H1 (cell line): ENCODE results near the gene BARX1. TPM values are rescaled to one million over a fixed set of nuclear protein-coding genes. Genes with fewer than 3 reads are reported as not detected.
A peak's percentile ranks its signal among the peaks of the same experiment; 100 is the strongest.

Experiments used
- CTCF ChIA-PET: fragments of 300-600 bp; sonication (Branson Sonifier 250); formaldehyde crosslinking; loops from one replicate; lab custom pipeline; 2021; ENCODE audit not compliant: partially characterized antibody; lab: Charles Lee
- POLR2A ChIA-PET: fragments of 300-600 bp; sonication (Branson Sonifier 250); formaldehyde crosslinking; loops from one replicate; lab custom pipeline; 2021; ENCODE audit warnings: inconsistent platforms; ENCODE audit not compliant: partially characterized antibody; lab: Charles Lee
- DNase-seq, 2 experiments: peaks; one replicate each; pipeline versions ENCODE4 v3.0.0 to v3.0.0-alpha.2; 2010 to 2022; ENCODE audit warnings: low spot score in 2 of 2, low read depth in 1 of 2, mixed read lengths in 1 of 2
- FAIRE-seq: peaks from 2 replicates; lab custom pipeline; 2011; peaks lifted over from hg19 to GRCh38; lab: Jason Lieb, UNC
- H2AFZ ChIP-seq: 2 replicates; pipeline ENCODE4 v1.8.1; 2012; ENCODE audit warnings: low read length, inconsistent platforms
- H2AK5ac ChIP-seq: 2 replicates; pipeline ENCODE4 v1.6.1; 2013; ENCODE audit warnings: low read depth, low read length
- H2BK120ac ChIP-seq: replicated peaks from 2 replicates; pipeline ENCODE3; 2013; ENCODE audit warnings: low read depth, low read length, inconsistent platforms
- H2BK12ac ChIP-seq: 2 replicates; pipeline ENCODE4 v1.6.1; 2013; ENCODE audit warnings: low read depth, low read length
- H2BK15ac ChIP-seq: 2 replicates; pipeline ENCODE4 v1.6.1; 2013; ENCODE audit warnings: low read length
- H2BK20ac ChIP-seq: 2 replicates; pipeline ENCODE4 v1.6.1; 2013; ENCODE audit warnings: low read length
- H2BK5ac ChIP-seq: 2 replicates; pipeline ENCODE4 v1.6.1; 2013; ENCODE audit warnings: low read depth, low read length
- H3K14ac ChIP-seq: 2 replicates; pipeline ENCODE4 v1.6.1; 2013; ENCODE audit warnings: inconsistent platforms; ENCODE audit not compliant: insufficient read length
- H3K18ac ChIP-seq: 2 replicates; pipeline ENCODE4 v1.6.1; 2013; ENCODE audit warnings: low read length; ENCODE audit errors: extremely low read depth
- H3K23ac ChIP-seq: 2 replicates; pipeline ENCODE4 v1.6.1; 2013; ENCODE audit warnings: inconsistent platforms; ENCODE audit not compliant: insufficient read length
- H3K23me2 ChIP-seq: 2 replicates; pipeline ENCODE4 v1.6.1; 2013; ENCODE audit warnings: low read depth, low read length
- H3K27ac ChIP-seq: 2 replicates; pipeline ENCODE4 v1.6.1; 2011; ENCODE audit warnings: low read depth, low read length, inconsistent platforms
- H3K27me3 ChIP-seq, 4 experiments: replicated peaks in 1 of 4; 1 replicate in 1 of 4; 2 replicates in 3 of 4; pipeline versions ENCODE4 v1.6.1 to v1.8.1; 2011 to 2013; ENCODE audit warnings: low read length in 3 of 4, mild to moderate bottlenecking in 3 of 4, inconsistent platforms in 2 of 4, mixed read lengths in 2 of 4, moderate library complexity in 1 of 4; ENCODE audit not compliant: control insufficient read depth in 3 of 4, insufficient read depth in 3 of 4; ENCODE audit errors: extremely low read depth in 1 of 4
- H3K36me3 ChIP-seq, 4 experiments: 2 replicates each; pipeline versions ENCODE4 v1.6.1 to v1.8.1; 2011 to 2013; ENCODE audit warnings: mild to moderate bottlenecking in 4 of 4, low read length in 3 of 4, moderate library complexity in 2 of 4, control low read depth in 1 of 4, inconsistent platforms in 1 of 4; ENCODE audit not compliant: insufficient read depth in 4 of 4, control insufficient read depth in 2 of 4
- H3K4ac ChIP-seq: replicated peaks from 2 replicates; pipeline ENCODE3; 2013; ENCODE audit warnings: low read length, low read depth, mixed read lengths, inconsistent platforms; ENCODE audit not compliant: insufficient read length
- H3K4me1 ChIP-seq, 4 experiments: replicated peaks in 1 of 4; 1 replicate in 1 of 4; 2 replicates in 3 of 4; pipeline versions ENCODE4 v1.6.1 to v1.8.1; 2011 to 2013; ENCODE audit warnings: low read length in 3 of 4, inconsistent platforms in 2 of 4, mixed read lengths in 1 of 4; ENCODE audit not compliant: insufficient read depth in 4 of 4, control insufficient read depth in 3 of 4
- H3K4me2 ChIP-seq, 2 experiments: 2 replicates each; pipeline versions ENCODE4 v1.6.1 to v1.8.1; 2011 to 2013; ENCODE audit warnings: low read depth in 2 of 2, low read length in 2 of 2, control low read depth in 1 of 2, inconsistent platforms in 1 of 2, mild to moderate bottlenecking in 1 of 2; ENCODE audit not compliant: insufficient read depth in 1 of 2
- H3K4me3 ChIP-seq, 4 experiments: fragments of 200-600, 300-600 bp in 1 of 4; sonication (generic), shearing (Covaris generic), sonication (Bioruptor Twin) in 1 of 4; 2 replicates each; pipeline versions ENCODE4 v1.5.1 to v1.8.1; 2011 to 2016; ENCODE audit warnings: low read length in 4 of 4, low read depth in 3 of 4, control low read depth in 2 of 4, inconsistent platforms in 2 of 4, mild to moderate bottlenecking in 2 of 4, mixed read lengths in 1 of 4, moderate library complexity in 1 of 4; ENCODE audit not compliant: insufficient read depth in 2 of 4; ENCODE audit errors: extremely low read depth in 1 of 4
- H3K56ac ChIP-seq: replicated peaks from 2 replicates; pipeline ENCODE3; 2013; ENCODE audit warnings: low read depth, mild to moderate bottlenecking, mixed read lengths, low read length, inconsistent platforms; ENCODE audit not compliant: insufficient read length
- H3K79me1 ChIP-seq: 2 replicates; pipeline ENCODE4 v1.6.1; 2013; ENCODE audit warnings: low read depth, low read length, control low read depth
- H3K79me2 ChIP-seq, 2 experiments: 2 replicates each; pipeline versions ENCODE4 v1.6.1 to v1.8.1; 2012 to 2013; ENCODE audit warnings: low read length in 2 of 2, mild to moderate bottlenecking in 2 of 2, inconsistent platforms in 1 of 2; ENCODE audit not compliant: insufficient read depth in 2 of 2, control insufficient read depth in 1 of 2
- H3K9ac ChIP-seq, 4 experiments: replicated peaks in 1 of 4; 1 replicate in 1 of 4; 2 replicates in 3 of 4; pipeline versions ENCODE4 v1.6.1 to v1.8.1; 2011 to 2013; ENCODE audit warnings: low read depth in 3 of 4, low read length in 3 of 4, control low read depth in 2 of 4, mild to moderate bottlenecking in 2 of 4, moderate library complexity in 2 of 4, inconsistent platforms in 1 of 4; ENCODE audit errors: extremely low read depth in 1 of 4
- H3K9me3 ChIP-seq, 2 experiments: 2 replicates each; pipeline versions ENCODE4 v1.6.1 to v1.8.1; 2012 to 2013; ENCODE audit warnings: mild to moderate bottlenecking in 2 of 2, moderate library complexity in 2 of 2, control low read depth in 1 of 2, inconsistent platforms in 1 of 2, low read depth in 1 of 2, low read length in 1 of 2, mixed read lengths in 1 of 2; ENCODE audit not compliant: insufficient read depth in 2 of 2
- H4K20me1 ChIP-seq, 2 experiments: replicated peaks in 1 of 2; 2 replicates each; pipeline versions ENCODE3 to v1.8.1; 2011 to 2013; ENCODE audit warnings: inconsistent platforms in 2 of 2, low read length in 2 of 2, mild to moderate bottlenecking in 1 of 2; ENCODE audit not compliant: insufficient read depth in 2 of 2, control insufficient read depth in 1 of 2
- H4K5ac ChIP-seq: 2 replicates; pipeline ENCODE4 v1.6.1; 2013; ENCODE audit warnings: low read length, low read depth, mixed read lengths, inconsistent platforms; ENCODE audit not compliant: insufficient read length
- H4K8ac ChIP-seq: 2 replicates; pipeline ENCODE4 v1.8.0; 2013; ENCODE audit warnings: mild to moderate bottlenecking, moderate library complexity, low read length, inconsistent platforms; ENCODE audit not compliant: insufficient read depth; ENCODE audit errors: extremely low read depth
- H4K91ac ChIP-seq: replicated peaks from 2 replicates; pipeline ENCODE3; 2013; ENCODE audit warnings: low read length, mixed read lengths, inconsistent platforms; ENCODE audit not compliant: insufficient read length
- CREB1 ChIP-seq: IDR thresholded peaks from 2 replicates; pipeline ENCODE4 v1.6.1; 2012; ENCODE audit warnings: inconsistent platforms
- RNF2 ChIP-seq: fragments of 200-900, 300-1000 bp; sonication (generic); IDR thresholded peaks from 2 replicates; pipeline ENCODE4 v1.7.1; 2016; ENCODE audit warnings: borderline replicate concordance, low read depth, mild to moderate bottlenecking, antibody characterized with exemption, low read length; ENCODE audit not compliant: poor library complexity, severe bottlenecking; ENCODE audit errors: missing control alignments
- RXRA ChIP-seq: IDR thresholded peaks from 2 replicates; pipeline ENCODE4 v1.6.1; 2011; ENCODE audit warnings: low read depth, mild to moderate bottlenecking, low read length, moderate library complexity; ENCODE audit not compliant: insufficient read depth
- SRF ChIP-seq: IDR thresholded peaks from 2 replicates; pipeline ENCODE4 v1.6.1; 2011; ENCODE audit warnings: mild to moderate bottlenecking, low read depth, low read length, moderate library complexity
- SUZ12 ChIP-seq: fragments of 200-600 bp; sonication (generic); IDR thresholded peaks from 2 replicates; pipeline ENCODE4 v1.6.1; 2012; ENCODE audit warnings: mild to moderate bottlenecking, inconsistent platforms, low read length, moderate library complexity, mixed read lengths
- WGBS, 2 experiments: shearing (Covaris generic) in 1 of 2; methylation state at CpG; one replicate each; pipeline versions ENCODE4 v1.1.6 to v1.1.7; 2013 to 2015; ENCODE audit warnings: low lambda C conversion rate in 2 of 2, mixed read lengths in 2 of 2, inconsistent platforms in 1 of 2, low coverage in 1 of 2, missing lambda C conversion rate in 1 of 2; ENCODE audit not compliant: insufficient replicate concordance in 2 of 2, insufficient coverage in 1 of 2, insufficient read length in 1 of 2; ENCODE audit errors: extremely low coverage in 1 of 2, missing lambda C conversion rate in 1 of 2; 5-methylcytosine and 5-hydroxymethylcytosine counted together
- long read RNA-seq, 2 experiments: library from RNA in 1 of 2; library from capped mRNA in 1 of 2; stranded (forward); transcript quantifications; one replicate each; pipeline ENCODE4 v2.0.0, GENCODE V29; 2021; ENCODE audit warnings: inconsistent platforms in 1 of 2
- polyA minus RNA-seq, 3 experiments: library from RNA; depleted of rRNA, polyadenylated mRNA; stranded (reverse); fragments of >200 nt; gene quantifications; 1 replicate in 2 of 3; 2 replicates in 1 of 3; pipeline ENCODE4 v1.2.3, GENCODE V29; 2011
- polyA plus RNA-seq, 7 experiments: library from polyadenylated mRNA; depleted of rRNA in 3 of 7; stranded (reverse) in 5 of 7; unstranded in 2 of 7; fragments of >200 nt in 5 of 7; fragments of 200-250 nt in 2 of 7; gene quantifications; 1 replicate in 5 of 7; 2 replicates in 1 of 7; 4 replicates in 1 of 7; pipeline versions ENCODE4 v1.2.1 to v1.2.3, GENCODE V29; 2011 to 2013; ENCODE audit warnings: missing spikeins in 2 of 7, mixed read lengths in 2 of 7
- total RNA-seq: library from RNA; stranded (reverse); fragmentation: NEBNext Ultra II Directional; extraction: Animal tissue kit (Norgen Biotek cat#: 25700); gene quantifications from 2 replicates; pipeline ENCODE4 v1.2.1, GENCODE V29; 2021

The BARX1 gene, protein sequence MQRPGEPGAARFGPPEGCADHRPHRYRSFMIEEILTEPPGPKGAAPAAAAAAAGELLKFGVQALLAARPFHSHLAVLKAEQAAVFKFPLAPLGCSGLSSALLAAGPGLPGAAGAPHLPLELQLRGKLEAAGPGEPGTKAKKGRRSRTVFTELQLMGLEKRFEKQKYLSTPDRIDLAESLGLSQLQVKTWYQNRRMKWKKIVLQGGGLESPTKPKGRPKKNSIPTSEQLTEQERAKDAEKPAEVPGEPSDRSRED
- total RNA-seq: 2.1 and 2.6 TPM in 2 replicates
- polyA plus RNA-seq (2011; rRNA removed): 0.79 and 1.3 TPM in 2 replicates
- polyA plus RNA-seq (2011; cell fraction: cytosol; rRNA removed): 1.00 TPM
- polyA plus RNA-seq (2011; cell fraction: nucleus; rRNA removed): 1.4 TPM
- polyA plus RNA-seq (2012, experiment 1 of 2): 0.68 to 0.87 TPM (median 0.76 TPM) in 4 replicates
- 0.92 TPM for polyA plus RNA-seq (2012, experiment 2 of 2)
- polyA plus RNA-seq (2013, experiment 1 of 2): 2.3 TPM
- 2.3 TPM for polyA plus RNA-seq (2013, experiment 2 of 2)
- polyA minus RNA-seq (2011; rRNA and poly(A)+ RNA removed): 0.22 TPM in 1 of 2 replicates, not detected in the other
- polyA minus RNA-seq (2011; cell fraction: cytosol; rRNA and poly(A)+ RNA removed): not detected
- polyA minus RNA-seq (2011; cell fraction: nucleus; rRNA and poly(A)+ RNA removed): not detected
- long read RNA-seq, experiment 1, partial matches to known transcripts: 1 of 1 reads
- long read RNA-seq, experiment 1, other reads (novel, unspliced or antisense): 0 of 1 reads
- long read RNA-seq, experiment 2: 0 reads

GRCh38 chr9:93955111-93955980, at the start of gene BARX1:
Gene BARX1, minus strand, starts transcription at chr9:93955355. Its CDS starts 209 bp downstream, at chr9:93955146.
- Histone ChIP-seq H3K4ac (no peak within 1 kb of the TSS), H2BK20ac (peak within 1 kb of the TSS; percentile 80; the same call in 1 of the 2 replicates), H3K14ac (no peak within 1 kb of the TSS), H3K23me2 (peaks cover 18% of the 10 kb centered on the region), H4K8ac (peak within 1 kb of the TSS; percentile 51; the same call in 1 of the 2 replicates), H3K23ac (no peak within 1 kb of the TSS), H3K9ac (no peak within 1 kb of the TSS; a peak in 1 of 7 replicates), H2AFZ (peak within 1 kb of the TSS; percentile 77; the same call in 1 of the 2 replicates), H3K4me3 (peak within 1 kb of the TSS; percentile 37 to 57 (median 46)), H3K36me3 (peaks cover 0 to 15% (median 0%) of the 10 kb centered on the region in 4 experiments; a peak in 1 of 8 replicates), H3K27me3 (peaks cover 96 to 99% (median 97%) of the 10 kb centered on the region in 4 experiments), H2AK5ac (peak within 1 kb of the TSS; percentile 95; the same call in 1 of the 2 replicates), H3K27ac (no peak within 1 kb of the TSS), H3K79me1 (no peaks in the 10 kb centered on the region), H4K5ac (no peak within 1 kb of the TSS), H2BK12ac (peak within 1 kb of the TSS; percentile 95), H2BK15ac (0 out of 2 replicates have a peak within 1 kb of the TSS, but pooled peaks have one; percentile 81), H3K9me3 (no peaks in the 10 kb centered on the region; a peak in 1 of 4 replicates), H2BK5ac (peak within 1 kb of the TSS; percentile 52; the same call in 1 of the 2 replicates), H3K4me1 (peaks cover 0 to 57% (median 36%) of the 10 kb centered on the region in 4 experiments; a peak in 6 of 7 replicates), H2BK120ac (no peak within 1 kb of the TSS), H3K79me2 (no peaks in the 10 kb centered on the region), H3K56ac (no peak within 1 kb of the TSS), H3K4me2 (peak within 1 kb of the TSS; percentile 92 to 94), H3K18ac (peak within 1 kb of the TSS; percentile 71), H4K20me1 (peaks cover 7 to 37% of the 10 kb centered on the region in 2 experiments), H4K91ac (no peak within 1 kb of the TSS)
- DNase-seq (peak in 1 of 2 experiments; percentile 79), FAIRE-seq (no peak)
- POLR2A ChIA-PET: interaction anchor here (0.7 to 1.5 kb wide), 3 partner anchors 9 to 380 kb away, joined by 3 to 4 read pairs (median 3); no protein-coding TSS in a partner anchor
- CTCF ChIA-PET: interaction anchor here (0.7 to 3.5 kb wide), 7 partner anchors 9 to 273 kb away, joined by 3 to 17 read pairs (median 4); no protein-coding TSS in a partner anchor
- 3% methylated on average over 37 of the region's 102 CpGs; no CpG with 5 or more reads in 1 of the 2 experiments for WGBS, 2 experiments
- TF ChIP-seq RNF2 (peak; percentile 59), RXRA (no peak), CREB1 (peak; percentile 50; the same call in 1 of the 2 replicates), SUZ12 (no peak; the same call in 1 of the 2 replicates), SRF (no peak)
